Left lung (tissue), 10 donors: Measurements from ENCODE around the gene KIFAP3. TPM values are rescaled to one million over a fixed set of nuclear protein-coding genes. Genes with fewer than 3 reads are reported as not detected.

Experiments
- ATAC-seq: fragments of 200-7000 bp; cut with Tn5 transposase; one replicate; pipeline ENCODE4 v1.9.1; 2020; ENCODE audit warnings: moderate library complexity
- DNase-seq, 4 donors: peaks; one replicate each; pipeline ENCODE4 v3.0.0-alpha.2; 2013 to 2020
- H3K27ac ChIP-seq, 2 donors: fragments of 200-600 bp; sonication (generic) in 1 of 2; one replicate each; pipeline versions ENCODE4 v1.5.0 to v1.8.0; 2020 to 2021
- H3K27me3 ChIP-seq, 2 donors: fragments of 200-600 bp; sonication (generic) in 1 of 2; one replicate each; pipeline versions ENCODE4 v1.5.0 to v1.8.0; 2020 to 2021
- H3K36me3 ChIP-seq, 2 donors: fragments of 200-600 bp; sonication (generic) in 1 of 2; one replicate each; pipeline versions ENCODE4 v1.5.0 to v1.8.0; 2020 to 2021
- H3K4me1 ChIP-seq, 2 donors: fragments of 200-600 bp; one replicate each; pipeline ENCODE4 v1.8.0; 2021
- H3K4me3 ChIP-seq, 2 donors: fragments of 200-600 bp; sonication (generic) in 1 of 2; one replicate each; pipeline versions ENCODE4 v1.5.0 to v1.8.0; 2020 to 2021; ENCODE audit warnings: mild to moderate bottlenecking in 1 of 2
- H3K9me3 ChIP-seq, 2 donors: fragments of 200-600 bp; sonication (generic) in 1 of 2; one replicate each; pipeline versions ENCODE4 v1.5.0 to v1.8.0; 2020 to 2021
- CTCF ChIP-seq, 2 donors: fragments of 200-600 bp; sonication (generic) in 1 of 2; IDR thresholded peaks; one replicate each; pipeline versions ENCODE4 v1.5.0 to v1.8.0; 2021; ENCODE audit warnings: antibody characterized with exemption in 2 of 2
- intact Hi-C, 2 donors: fragments of 100-400 bp; cut with DNase I; formaldehyde crosslinking; loops; one replicate each; pipeline versions ENCODE4 v1.11.2 to v1.14.2; 2022
- polyA plus RNA-seq, 6 donors: library from polyadenylated mRNA; unstranded; fragments of 120-200 nt; gene quantifications; one replicate each; pipeline ENCODE4 v1.2.1, GENCODE V29; 2013; ENCODE audit not compliant: insufficient read length in 6 of 6
- total RNA-seq, 2 donors: library from RNA; stranded (reverse); fragmentation: NEBNext Ultra II Directional; extraction: Animal tissue kit (Norgen Biotek cat#: 25700); gene quantifications; one replicate each; pipeline ENCODE4 v1.2.1, GENCODE V29; 2021
- donor health status: DM: no; HTN: yes; CAD: no.
- donor health status: DM: no; HTN: no; CAD: no.

KIFAP3 gene
- total and polyA plus RNA-seq, 8 donors = 23.2 to 40.7 (median 33.9) TPM

GRCh38 chr1:170001266-170001665, 73.2 kb downstream of the KIFAP3 start:
- no peak for DNase-seq

DNA sequence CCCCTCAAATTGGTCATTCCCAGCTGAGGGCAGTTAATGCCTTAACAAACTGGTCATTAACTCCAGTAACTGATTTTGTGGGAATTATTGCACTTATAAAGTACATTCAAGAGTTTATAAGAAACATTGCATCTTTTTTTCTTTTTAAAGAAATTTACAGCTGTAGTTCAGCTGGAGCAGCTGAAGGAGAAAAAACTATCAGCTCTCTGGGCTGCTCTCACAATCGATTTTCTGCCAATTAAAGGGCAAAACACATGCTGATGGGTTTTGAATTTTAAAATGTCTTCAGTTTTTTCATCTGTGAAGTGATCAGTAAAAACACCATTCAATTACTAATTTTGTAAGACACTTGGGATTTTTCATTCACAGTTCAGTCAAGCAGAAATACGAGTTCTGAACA, 74.7 kb downstream of the KIFAP3 start:
- DNase-seq = no peak
- H3K4me3 ChIP-seq = no peak overlapping the region
- ATAC-seq = no peak
- H3K27me3 ChIP-seq = no peaks in the 10 kb centered on the region
- no peaks in the 10 kb centered on the region for H3K4me1 ChIP-seq
- no peaks in the 10 kb centered on the region for H3K9me3 ChIP-seq
- no peak overlapping the region for H3K27ac ChIP-seq
- no peaks in the 10 kb centered on the region for H3K36me3 ChIP-seq
- intact Hi-C loops = no loop called here
- no peak for TF ChIP-seq CTCF (IDR thresholded peaks at IDR 0.05)

More at GRCh38 chr1:170001266-170001665, 73.2 kb downstream of the KIFAP3 start:
- no peaks in the 10 kb centered on the region for H3K4me1 ChIP-seq
- H3K36me3 ChIP-seq = no peaks in the 10 kb centered on the region
- no peak overlapping the region for H3K27ac ChIP-seq
- no peaks in the 10 kb centered on the region for H3K9me3 ChIP-seq
- H3K4me3 ChIP-seq = no peak overlapping the region
- intact Hi-C loops = no loop called here
- TF ChIP-seq CTCF (IDR thresholded peaks at IDR 0.05) = no peak
- no peak for ATAC-seq
- no peaks in the 10 kb centered on the region for H3K27me3 ChIP-seq

DNA sequence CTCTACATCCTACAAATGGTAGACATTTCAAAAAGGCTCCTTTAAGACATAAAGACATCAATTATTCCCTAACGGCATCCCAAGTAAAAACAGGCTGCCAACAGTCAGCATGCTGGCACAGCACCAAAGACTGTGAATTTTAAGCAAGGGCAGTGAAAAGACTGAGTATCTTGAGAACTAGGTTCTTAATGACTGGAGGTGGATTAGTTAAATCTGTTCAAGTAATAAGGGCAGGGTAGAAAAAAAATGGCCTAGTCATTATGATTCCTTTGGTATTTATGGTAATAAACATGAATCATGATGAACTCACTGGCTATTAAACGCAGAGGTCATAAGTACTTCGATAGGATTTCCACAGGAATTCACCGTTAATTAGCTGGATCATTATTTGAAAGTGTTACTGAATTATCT, 75.2 kb downstream of the KIFAP3 start:
- H3K27me3 ChIP-seq = no peaks in the 10 kb centered on the region
- peak in 2 of 4 donors; percentile 16 to 21 for DNase-seq
- no peaks in the 10 kb centered on the region for H3K4me1 ChIP-seq
- TF ChIP-seq CTCF (IDR thresholded peaks at IDR 0.05) = no peak
- no peak overlapping the region for H3K4me3 ChIP-seq
- no peak overlapping the region for H3K27ac ChIP-seq
- no peaks in the 10 kb centered on the region for H3K36me3 ChIP-seq
- H3K9me3 ChIP-seq = no peaks in the 10 kb centered on the region
- intact Hi-C loops = no loop called here
- no peak for ATAC-seq

DNA sequence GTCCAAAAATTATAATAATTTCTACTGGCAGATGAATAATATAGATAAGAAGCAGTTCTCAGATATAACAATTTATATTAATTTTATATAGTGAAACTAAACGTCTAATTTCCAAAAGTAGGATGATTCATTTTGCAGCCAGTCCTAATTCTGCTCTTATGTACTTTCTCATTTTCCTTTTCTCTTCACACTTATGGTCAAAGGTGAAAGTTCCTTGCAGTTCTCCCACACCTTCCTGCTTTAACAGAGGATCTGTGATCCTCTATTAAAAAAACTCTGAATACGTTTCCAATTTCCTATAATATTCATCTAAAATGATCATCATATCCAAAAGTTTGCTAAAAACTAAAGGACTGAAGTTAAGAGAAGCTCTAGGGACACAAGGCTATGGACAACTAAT, 78.5 kb downstream of the KIFAP3 start:
- Histone ChIP-seq H3K4me3 (no peak overlapping the region), H3K27ac (no peak overlapping the region), H3K9me3 (no peaks in the 10 kb centered on the region), H3K4me1 (no peaks in the 10 kb centered on the region), H3K27me3 (no peaks in the 10 kb centered on the region), H3K36me3 (no peaks in the 10 kb centered on the region)
- ATAC-seq = no peak
- TF ChIP-seq CTCF (IDR thresholded peaks at IDR 0.05) = no peak
- intact Hi-C loops = no loop called here
- no peak for DNase-seq

GRCh38 chr1:169989246-169989645, 85.2 kb downstream of the KIFAP3 start:
- no peak for TF ChIP-seq CTCF (IDR thresholded peaks at IDR 0.05)
- ATAC-seq = no peak
- intact Hi-C loops = no loop called here
- H3K27me3 ChIP-seq = no peaks in the 10 kb centered on the region
- no peaks in the 10 kb centered on the region for H3K36me3 ChIP-seq
- no peak overlapping the region for H3K4me3 ChIP-seq
- H3K9me3 ChIP-seq = no peaks in the 10 kb centered on the region
- no peaks in the 10 kb centered on the region for H3K4me1 ChIP-seq
- no peak for DNase-seq
- H3K27ac ChIP-seq = no peak overlapping the region
